HepG2 (cell line): ENCODE measurements around the gene APOL2.

Experiments
- NCOA2 ChIP-seq: sonication (generic); formaldehyde crosslinking; IDR thresholded peaks from 2 replicates; pipeline ENCODE4 v1.8.0; 2022; ENCODE audit warnings: inconsistent platforms
- TMF1 ChIP-seq: sonication (generic); formaldehyde crosslinking; IDR thresholded peaks from 2 replicates; pipeline ENCODE4 v1.8.1; 2022; ENCODE audit warnings: low read depth, missing genetic modification reagents
- TF ChIP-seq, protein P1 (sequence below): sonication (generic); formaldehyde crosslinking; IDR thresholded peaks from 2 replicates; pipeline ENCODE4 v1.5.0; 2020; ENCODE audit warnings: mild to moderate bottlenecking, missing genetic modification reagents, moderate library complexity

DNA sequence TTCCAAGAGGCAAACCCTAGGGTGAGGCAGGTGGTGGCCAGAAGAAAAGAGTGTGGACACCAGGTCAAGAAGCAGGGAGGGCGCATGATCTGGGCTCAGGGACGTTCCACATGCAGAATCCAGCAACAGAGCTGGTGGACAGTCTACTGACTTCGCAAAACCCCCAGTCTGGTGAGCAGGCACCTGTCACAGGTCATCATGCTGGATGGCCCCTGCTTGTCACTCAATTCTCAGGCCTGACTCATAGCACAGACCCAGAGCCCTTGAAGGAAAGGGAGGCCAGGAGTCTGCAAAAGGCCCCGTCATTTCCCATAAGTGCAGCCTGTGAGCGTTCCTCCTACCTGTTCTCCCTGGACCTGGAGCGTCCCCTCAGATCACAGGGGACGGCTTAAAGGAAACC is 55.9 kb downstream of the APOL2 start:
- TF ChIP-seq, protein P1, sequence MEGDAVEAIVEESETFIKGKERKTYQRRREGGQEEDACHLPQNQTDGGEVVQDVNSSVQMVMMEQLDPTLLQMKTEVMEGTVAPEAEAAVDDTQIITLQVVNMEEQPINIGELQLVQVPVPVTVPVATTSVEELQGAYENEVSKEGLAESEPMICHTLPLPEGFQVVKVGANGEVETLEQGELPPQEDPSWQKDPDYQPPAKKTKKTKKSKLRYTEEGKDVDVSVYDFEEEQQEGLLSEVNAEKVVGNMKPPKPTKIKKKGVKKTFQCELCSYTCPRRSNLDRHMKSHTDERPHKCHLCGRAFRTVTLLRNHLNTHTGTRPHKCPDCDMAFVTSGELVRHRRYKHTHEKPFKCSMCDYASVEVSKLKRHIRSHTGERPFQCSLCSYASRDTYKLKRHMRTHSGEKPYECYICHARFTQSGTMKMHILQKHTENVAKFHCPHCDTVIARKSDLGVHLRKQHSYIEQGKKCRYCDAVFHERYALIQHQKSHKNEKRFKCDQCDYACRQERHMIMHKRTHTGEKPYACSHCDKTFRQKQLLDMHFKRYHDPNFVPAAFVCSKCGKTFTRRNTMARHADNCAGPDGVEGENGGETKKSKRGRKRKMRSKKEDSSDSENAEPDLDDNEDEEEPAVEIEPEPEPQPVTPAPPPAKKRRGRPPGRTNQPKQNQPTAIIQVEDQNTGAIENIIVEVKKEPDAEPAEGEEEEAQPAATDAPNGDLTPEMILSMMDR (CRISPR knock-in tag): no peak
- TF ChIP-seq TMF1 (no peak), NCOA2 (CRISPR knock-in tag) (no peak)
